IPS-NIHi11 (cell line): ENCODE measurements around the gene ZNF428.
A peak's percentile ranks its signal among the peaks of the same experiment; 100 is the strongest.
"Not testable (repeated sequence)": the region's sequence is repeated elsewhere in the genome, so short reads cannot be mapped to it uniquely, and the experiment has no call there.

Experiments used
- DNase-seq: peaks from one replicate; pipeline ENCODE4 v3.0.0; 2012; ENCODE audit warnings: mixed read lengths, low spot score

Gene ZNF428

DNA sequence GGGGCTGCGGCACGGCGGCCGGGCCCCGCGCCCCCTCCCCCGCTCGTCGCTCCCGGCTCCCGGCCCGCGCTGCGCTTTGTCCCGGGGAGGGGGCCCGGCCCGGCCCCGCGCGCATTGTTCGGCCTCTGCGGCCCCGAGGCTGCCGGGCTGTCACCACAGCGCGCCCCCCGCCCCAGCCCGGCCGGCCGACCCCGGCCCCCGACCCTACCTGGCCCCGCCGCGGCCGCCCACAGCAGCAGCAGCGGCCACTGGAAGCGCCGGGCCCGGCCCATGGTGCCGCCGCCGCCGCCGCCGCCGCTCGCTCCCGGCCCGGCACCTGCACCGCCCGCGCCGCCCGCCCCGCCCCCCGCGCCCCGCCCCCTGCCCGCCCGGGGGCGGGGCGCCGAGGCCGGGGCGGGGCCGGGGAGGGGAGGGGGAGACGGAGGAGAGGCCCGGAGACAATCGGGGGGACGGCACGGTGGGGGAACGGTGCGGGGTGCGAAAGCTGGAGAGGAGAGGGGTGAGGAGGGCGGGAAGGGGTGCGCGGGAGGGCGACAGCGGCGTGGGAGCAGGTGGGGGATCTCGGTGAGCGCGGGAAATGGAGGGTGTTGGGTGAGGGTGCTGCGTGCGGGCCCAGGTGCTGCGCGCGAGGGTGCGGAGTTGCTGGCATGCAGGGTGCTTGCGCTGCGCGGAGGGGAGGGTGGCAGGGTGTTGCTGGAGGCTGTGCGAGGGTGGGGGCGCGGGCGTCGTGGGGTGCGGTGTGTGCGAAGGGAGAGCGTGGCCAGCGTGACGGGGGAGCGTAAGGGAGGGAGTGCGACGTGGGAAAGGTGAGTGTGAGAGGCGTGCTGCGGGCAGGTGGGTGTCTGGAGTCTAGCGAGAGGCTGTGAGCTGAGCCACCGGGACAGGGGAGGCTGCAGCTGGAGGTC, 20.3 kb upstream of the ZNF428 start, which contains the start of gene CADM4:
TSS of gene CADM4 (minus strand) at position 332 of the 905 bp plus-strand sequence. CDS start at position 272, 60 bp downstream.
- DNase-seq, result peak; percentile 89

DNA sequence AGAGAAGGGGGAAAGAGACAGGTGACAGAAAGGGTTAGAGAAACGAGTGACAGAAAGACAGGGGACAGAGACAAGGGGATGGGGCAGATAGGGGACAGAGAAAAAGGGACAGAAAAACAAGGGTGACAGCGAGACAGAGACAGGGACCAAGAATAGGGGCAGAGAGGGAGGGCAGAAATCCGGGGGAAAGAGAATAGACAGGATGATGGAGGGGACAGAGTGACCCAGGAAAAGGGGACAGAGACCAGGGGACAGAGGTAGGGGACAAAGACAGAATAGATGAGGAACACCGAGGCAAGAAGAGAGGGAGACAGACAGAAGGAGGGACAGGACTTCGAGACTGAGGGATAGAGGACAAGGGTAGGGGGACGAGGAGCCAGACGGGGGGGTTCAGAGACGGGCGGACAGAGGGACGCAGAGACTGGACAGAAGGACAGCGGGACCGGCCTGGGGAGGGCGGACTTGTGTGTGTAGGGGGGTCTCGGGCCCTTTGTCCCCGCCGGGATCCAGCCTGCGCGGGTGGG, 19.6 kb upstream of the ZNF428 start:
- no peak for DNase-seq

DNA sequence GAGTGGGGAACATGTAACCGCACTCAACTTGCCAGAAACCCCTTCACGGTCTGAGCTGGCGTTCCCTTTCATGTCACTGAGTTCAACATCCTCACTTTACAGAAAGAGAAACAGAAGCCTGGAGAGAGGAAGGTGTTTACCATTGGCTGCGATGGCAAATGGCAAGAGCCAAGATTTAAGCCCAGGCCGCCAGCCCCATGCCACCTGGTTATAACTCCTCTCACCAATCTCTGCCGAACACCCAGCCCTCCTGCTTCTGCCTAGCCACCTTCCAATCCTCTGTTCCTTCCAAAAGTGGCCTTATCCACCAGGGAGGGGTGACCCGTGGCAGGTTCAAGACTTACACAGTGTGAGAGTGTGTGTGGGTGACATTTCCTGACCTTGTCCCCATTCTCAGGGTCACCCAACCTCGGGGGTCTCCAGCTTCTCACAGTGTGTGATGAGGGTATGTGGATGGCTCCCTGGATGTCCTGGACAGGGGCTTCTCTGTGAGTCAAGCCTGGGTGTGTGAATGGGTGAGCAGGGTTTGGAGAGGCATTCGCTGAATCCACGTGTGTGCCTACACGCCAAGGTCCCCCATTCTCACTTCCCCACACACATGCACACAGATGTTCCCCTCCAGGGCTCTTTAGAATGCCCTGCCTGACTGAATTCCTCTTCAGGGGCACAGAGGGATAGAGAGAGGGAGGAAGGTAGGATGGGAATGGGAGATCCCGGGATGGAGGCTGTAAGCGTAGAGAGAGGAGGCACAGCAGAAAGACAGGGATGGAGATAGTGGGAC, 19.0 kb upstream of the ZNF428 start:
- DNase-seq, result no peak

DNA sequence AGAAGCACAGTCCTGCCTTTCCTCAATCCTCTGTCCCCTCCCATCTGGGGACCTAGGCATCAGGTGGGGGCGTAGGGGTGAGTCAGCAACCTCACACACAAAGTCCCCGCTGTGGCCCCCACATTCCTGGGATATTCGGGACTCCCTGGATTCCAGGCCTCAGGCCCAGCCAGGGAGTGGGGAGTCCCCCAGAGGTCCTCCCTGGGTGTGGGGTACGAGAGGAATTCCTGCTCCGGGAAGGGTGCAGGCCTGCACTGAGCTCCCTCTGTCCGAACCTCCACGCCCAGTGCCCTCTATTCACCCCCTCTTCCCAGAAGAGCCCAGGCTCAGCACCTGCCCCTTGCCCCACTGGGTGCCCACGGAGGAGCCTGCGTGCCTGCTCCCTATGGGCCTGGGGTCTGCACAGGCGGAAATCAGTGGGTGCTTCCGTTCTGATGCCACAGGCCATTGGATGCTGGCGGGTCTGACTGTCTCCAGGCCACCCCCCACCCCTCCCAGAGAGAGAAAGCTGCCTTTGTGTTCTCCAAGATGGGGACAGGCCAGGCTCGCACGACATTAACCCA, 16.8 kb upstream of the ZNF428 start:
- DNase-seq, result no peak

DNA sequence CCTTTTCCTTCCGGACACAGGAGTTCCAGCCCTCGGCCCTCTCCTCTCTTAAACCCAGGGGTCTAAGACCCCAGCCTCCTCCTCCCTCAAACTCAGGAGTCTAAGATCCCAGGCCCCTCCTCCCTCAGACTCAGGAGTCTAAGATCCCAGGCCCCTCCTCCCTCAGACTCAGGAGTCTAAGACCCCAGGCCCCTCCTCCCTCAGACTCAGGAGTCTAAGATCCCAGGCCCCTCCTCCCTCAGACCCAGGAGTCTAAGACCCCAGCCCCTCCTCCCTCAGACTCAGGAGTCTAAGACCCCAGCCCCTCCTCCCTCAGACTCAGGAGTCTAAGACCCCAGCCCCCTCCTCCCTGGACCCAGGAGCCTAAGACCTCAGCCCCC, 16.1 kb upstream of the ZNF428 start:
- not testable (repeated sequence) for DNase-seq

DNA sequence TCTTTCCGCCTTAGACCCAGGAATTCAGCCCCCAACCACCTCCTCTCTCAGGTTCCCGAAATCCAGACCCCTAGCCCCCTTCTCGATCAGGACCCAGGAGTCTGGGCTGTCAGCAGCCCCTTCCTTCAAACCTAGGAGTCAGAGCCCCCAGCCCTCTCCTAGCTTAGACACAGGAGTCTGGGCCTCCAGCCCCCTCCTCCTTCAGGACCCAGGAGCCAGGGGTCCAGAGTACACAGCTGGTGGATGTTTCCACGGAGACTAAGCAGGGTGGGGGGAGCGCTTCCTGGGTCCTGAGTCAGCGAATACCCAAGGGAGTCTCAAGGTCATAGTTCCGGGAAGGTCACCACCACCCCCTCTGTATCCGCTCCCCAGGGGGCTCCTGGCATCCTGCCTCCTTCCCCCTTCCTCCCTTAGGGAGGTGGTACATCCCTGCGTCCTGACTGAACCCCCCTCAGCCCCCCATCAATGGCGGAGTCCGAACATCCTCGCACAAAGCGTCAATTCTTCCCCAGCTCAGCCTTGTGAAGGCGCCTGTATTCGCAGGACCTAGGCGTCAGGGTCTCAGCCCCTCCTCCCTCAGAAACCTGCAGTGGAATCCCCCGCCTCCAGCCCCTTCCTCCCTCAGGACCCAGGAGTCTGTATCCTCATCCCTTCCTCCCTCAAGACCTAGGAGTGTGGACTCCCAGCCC, 15.6 kb upstream of the ZNF428 start:
- DNase-seq, result no peak

DNA sequence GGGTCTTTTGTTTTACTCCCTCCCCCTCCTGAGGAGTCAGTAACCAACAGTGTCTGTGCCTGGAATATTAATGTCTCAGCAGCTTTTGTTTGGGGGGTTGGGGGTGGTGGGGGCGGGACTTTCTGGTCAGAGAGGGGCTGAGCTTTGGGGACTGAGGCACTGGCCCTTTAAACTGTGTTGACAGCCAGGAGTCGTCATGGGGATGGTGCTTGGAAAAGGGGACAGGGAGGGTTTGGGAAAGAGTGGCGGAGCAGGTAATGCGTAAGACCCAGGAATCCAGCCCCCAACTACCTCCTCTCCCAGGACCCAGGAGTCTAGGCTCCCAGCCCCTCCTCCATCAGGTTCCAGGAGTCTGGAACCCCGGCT, 15.1 kb upstream of the ZNF428 start:
- peak; percentile 48 for DNase-seq

DNA sequence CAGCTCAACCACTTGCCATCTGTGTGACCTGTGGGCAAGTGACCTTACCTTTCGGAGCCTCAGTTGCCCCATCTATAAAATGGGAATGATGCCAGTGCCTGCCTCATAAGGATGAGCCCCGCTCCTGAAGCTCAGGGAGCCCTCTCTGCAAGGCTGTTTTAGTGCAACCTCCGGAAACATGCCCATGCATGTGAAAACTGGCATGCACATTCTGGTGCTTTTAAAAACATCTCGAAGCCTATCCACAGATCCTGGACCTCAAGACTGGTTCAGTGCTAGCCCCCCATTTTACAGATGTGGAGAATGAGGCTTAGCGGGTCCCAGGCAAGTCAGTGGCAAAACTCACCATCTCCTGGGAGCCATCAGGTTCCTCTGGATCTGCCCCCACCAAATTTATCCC, 14.6 kb upstream of the ZNF428 start:
- DNase-seq, result no peak

DNA sequence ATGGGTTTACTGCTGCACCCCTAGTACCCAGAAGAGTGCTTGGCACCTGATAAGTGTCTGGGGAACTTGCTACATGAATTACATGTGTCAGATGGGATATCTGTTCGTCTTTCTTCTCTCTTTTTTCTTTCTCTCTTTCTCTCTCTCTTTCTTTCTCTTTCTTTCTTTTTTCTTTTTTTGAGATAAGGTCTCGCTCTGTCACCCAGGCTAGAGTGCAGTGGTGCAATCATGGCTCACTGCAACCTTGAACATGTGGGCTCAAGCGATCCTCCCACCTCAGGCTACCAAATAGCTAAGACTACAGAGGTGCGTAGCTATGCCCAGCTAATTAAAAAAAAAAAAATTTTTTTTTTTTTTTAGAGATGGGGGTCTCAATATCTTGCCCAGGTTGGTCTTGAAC, 14.1 kb upstream of the ZNF428 start:
- no peak for DNase-seq

DNA sequence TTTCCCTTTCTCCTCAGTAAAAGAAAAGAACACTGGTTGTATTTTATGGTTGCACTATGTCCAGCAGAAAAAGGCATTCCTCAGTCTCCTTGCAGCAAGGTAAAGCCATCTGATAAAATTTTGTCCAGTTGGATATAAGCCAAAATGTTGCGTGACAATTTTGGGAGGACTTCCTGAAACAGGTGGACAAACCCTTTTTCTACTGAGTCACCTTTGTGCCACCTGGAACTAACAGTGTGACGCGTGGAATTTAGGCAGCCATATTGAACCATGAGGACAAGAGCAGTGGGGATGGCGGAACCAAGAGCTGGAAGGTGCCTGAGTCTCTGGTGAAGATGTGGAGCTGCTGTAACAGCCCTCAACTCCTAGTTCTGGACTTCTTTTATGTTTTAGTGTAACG, 12.1 kb upstream of the ZNF428 start:
- no peak for DNase-seq

DNA sequence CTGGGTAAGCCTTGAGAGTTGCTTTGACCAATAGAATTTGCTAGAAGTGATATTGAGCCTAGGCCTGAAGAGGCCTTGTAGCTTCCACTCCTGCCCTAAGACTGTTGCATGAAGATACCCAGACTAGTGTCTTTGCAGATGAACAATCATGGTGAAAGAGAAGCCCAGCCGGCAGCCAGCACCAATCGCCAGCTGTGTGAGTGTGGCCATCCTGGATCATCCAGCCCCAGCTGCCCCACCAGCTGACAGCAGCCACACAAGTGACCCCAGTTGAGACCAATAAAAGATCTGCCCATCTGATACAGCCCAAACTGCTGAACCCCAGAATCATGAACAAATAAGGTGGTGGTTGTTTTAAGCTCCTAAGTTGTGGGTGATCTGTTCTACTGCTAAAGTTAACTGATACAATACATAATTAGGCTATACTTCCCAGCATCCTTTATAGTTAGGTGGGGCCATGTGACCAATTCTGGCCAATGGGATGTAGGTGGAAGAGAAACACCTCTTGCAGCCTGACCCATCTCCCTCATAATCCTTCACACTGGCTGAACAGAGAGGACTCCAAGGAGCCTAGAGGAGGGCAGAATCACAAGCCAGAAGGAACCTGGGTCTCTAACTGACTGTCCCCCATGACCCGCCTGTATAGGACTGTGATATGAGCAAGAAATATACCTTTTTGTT, 9.4 kb upstream of the ZNF428 start:
- no peak for DNase-seq

DNA sequence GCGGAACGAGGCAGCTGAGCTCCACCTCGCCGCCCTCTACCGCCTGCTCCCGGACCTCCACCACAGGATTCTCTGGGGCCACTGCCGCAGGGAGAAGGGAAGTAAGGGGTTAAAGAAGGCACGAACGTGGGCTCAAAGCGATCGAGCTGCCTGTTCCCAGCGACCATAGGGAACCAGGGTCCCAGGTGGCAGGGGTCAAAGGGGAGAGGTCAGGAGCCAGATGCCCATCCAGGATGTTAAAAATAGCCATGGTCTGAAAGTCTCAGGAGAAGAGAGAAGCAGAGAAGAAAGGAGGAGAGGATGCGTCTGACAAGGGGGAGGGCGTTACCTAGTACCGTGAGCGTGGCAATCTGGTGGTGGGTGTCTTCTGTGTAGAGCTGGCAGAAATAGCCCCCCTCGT, 7.4 kb upstream of the ZNF428 start:
- DNase-seq, result no peak

DNA sequence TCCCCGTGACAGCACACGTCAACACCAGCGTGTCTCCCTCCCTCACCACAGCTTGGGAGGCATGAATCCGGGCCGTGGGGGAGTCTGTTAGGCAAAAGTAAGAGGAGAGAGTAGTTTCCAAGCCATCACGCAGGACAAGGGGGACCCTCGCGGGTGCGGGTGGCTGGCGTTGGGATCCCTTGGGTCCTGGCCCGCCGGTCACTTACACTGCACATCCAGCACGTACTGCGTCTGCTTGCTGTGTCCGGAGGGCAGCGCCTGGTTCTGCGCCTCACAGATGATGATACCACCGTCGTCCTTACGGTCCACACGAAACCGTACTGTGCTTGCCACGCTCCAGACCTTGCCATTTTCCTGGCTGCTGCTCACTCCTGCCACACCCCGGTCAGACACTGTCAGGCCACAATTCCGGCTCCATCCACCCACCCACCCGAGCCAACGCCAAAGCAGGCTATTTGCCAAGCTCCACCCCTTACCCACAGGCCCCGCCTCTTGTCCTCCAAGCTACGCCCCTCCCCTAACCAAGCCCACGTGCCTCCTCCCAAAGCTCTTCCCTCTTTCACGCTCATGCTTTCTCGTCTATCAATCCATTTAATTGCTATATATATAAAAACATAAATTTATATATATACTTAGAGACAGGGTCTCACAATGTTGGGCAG, 6.6 kb upstream of the ZNF428 start:
- DNase-seq, result peak; percentile 82

DNA sequence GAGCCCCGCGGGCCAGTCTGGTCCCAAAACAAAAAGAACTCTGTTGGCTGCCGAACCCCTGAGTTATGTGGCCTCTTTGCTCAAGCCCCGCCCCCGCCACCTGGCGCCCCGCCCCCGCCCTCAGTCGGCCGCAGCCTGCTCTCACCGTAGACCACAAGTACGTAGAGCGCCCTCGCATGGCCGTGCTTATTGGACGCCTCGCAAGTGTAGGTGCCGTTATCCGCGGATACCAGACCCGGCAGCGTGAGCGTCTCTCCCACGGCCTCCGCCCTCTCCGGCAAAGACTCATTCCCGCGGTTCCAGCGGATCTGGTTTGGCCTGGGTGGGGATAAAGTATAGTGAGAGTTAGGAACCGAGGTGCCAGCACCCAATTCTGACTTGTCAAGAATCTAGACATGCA, 5.5 kb upstream of the ZNF428 start:
- DNase-seq, result peak; percentile 88

DNA sequence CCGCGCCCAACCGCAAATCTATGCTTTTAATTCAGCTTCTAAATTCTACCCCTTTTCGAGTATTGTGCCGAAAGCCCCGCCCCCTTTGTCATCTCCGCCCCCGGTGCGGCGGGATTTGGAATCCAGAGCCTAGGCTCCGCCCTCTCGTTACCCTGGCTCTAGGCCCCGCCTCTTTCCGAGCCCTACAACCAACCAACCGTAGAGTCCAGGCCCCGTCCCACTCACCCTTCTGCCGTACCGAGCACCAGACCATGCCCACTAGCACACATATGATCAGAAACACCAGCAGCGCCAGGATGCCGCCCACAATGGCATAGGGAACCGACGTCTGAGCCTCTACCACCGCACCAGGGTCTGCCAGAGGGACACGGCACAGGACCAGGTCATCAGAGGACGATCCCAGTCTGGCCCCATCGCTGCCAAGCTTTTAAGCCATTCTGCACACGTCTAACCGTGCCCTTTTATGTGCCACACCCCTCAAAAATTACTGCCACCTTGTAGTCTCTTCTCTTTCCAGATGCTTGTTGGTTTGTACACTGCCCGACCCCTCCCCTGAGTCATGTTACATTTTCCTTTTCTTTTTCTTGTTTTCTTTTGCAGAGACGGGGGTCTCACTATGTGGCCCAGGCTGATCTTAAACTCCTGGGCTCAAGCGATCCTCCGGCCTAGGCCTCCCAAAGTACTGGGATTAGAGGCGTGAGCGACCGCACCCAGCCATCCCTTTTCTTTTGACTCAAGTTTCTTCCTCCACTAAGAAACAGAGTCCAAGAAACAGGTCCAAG, 4.7 kb upstream of the ZNF428 start:
- DNase-seq, result peak; percentile 77

DNA sequence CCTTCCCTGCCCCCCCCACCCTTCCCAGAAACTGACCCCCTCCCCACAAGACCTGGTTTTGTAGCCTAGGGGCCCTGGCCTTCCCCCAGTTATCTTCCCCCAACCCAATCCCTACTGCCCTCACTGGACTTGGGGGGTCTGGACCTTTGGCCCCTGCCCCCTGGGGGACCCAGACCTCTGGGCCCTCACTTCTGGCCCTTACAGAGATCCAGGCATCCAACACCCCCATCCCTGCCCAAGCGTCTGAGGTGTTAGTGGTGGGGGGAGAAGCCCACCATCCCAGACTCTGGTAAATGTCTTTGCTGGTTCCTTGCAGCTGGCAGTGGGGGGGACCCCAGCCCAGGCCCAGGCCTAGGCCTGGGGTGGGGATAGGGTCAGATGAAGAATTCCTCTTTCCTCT, 3.5 kb upstream of the ZNF428 start:
- no peak for DNase-seq

DNA sequence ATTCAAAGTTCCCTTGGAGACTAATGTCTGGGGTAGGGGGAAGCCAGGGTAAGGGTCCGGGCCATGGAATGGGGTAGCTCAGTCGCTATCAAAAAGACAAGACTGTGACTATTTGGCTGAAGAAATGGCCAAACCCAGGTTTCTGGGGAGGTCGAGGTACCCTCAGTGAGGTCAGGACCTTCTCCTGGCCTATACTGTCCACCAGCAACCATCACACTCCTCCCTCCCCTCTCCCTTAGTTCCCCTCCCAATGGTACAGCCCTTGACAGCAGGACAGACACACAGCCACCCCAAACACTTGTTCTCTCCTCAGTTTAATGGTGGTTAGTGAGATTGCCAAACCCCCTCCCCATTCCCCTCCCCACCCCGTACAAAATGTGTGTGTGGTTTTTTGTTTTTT, 2.6 kb upstream of the ZNF428 start:
- DNase-seq, result no peak

DNA sequence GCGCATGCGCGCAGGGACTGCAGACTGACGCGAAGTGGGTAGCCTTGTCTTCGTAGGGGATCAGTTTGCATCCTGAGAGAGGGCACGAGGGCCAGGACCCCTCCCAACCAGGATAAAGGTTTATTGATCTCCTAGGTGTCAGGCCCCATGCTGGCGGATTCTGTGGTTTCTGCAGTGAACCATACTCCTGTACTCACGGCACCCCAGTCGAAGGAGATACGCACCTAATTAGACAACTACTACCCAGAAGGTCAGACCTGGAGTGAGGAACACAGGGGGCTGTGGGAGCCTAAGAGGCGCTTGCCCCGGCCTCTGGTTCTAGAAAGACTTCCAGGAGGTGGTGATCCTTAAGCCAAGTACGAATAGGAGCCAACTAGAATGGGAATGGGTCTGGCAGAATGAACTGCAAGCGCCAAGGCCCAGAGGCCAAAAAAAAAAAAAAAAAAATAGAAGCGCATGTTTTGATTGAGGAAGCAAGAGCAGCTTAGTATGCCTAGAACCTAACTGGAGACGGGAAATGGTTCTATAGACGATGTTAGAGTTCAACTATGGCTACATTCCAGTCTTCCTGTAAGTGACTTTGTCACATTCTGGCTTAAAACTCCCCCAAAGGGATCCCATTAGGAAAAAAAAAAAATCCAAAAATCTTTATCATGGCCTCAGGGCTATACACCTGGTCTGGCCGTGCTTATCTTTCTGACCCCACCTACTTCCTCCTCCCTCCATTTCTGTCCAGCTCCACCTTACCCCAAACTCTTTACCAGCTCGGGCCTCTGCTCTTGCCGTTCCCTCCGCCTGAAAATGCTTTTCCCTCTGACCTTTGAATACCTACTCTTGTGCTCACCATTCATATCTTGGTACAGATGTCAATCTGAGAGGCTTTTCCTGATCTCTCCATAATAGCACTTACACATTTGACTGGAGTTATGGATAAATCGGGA, 902 bp upstream of the ZNF428 start:
- no peak for DNase-seq

DNA sequence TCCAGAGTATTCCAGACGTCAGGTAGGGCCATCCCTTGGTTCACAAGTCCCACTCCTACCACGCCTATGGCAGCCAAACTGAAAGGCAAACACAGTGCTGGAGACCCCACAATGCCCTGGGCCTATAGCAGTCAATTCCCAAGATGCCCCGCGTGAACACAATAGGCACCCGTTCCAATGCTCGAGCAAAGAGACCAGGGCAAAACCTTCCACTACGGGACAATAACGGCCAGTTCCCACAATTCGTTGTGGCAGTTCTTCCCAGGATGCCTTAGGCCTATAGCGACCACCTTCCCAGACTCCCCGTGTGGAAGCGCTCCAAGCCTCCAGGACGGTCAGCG, 538 bp downstream of the ZNF428 start:
- peak; percentile 65 for DNase-seq
